ENCODE results near the gene RALGAPB.

The RALGAPB gene

DNA sequence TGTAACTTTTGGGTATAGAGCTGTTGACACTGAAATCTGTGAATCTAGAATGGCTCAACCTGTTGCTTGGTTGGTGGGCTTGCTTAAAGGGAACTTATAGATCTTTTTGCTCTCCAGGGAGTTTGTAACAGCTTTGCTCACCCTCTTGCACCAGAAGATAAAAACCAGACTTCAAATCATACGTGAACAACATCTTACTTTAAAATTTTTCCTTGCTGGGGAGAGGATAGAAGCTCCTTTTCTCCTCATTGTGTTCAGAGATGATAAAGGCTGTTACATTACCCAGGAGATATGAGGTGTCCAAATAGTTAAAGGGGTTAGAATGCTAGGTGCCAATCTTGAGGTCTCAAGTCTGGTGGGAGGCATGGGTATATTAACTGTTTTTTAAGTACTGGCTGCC, 46.8 kb downstream of the RALGAPB start:
- no peak overlapping the region for H3K27ac ChIP-seq (ENCODE audit: low read depth, low read length)
- peaks cover 34% of the 10 kb centered on the region; the same call in 1 of the 2 replicates for H3K36me3 ChIP-seq (ENCODE audit: low read length)
- H3K27me3 ChIP-seq (ENCODE audit: low read length), result no peaks in the 10 kb centered on the region
- H3K9ac ChIP-seq (ENCODE audit: low read length), result no peak overlapping the region
- H3F3A ChIP-seq (ENCODE audit: insufficient read depth), result no peaks in the 10 kb centered on the region
- no peaks in the 10 kb centered on the region for H3K9me2 ChIP-seq (replicated peaks; ENCODE audit: insufficient read depth, low read length)
- H3K4me3 ChIP-seq (ENCODE audit: insufficient read depth, low read length, poor library complexity, severe bottlenecking), result no peak overlapping the region
- TF ChIP-seq EZH2phosphoT487 (conservative IDR thresholded peaks at IDR 0.05; ENCODE audit: low read length), result no peak
- TF ChIP-seq, protein P1, sequence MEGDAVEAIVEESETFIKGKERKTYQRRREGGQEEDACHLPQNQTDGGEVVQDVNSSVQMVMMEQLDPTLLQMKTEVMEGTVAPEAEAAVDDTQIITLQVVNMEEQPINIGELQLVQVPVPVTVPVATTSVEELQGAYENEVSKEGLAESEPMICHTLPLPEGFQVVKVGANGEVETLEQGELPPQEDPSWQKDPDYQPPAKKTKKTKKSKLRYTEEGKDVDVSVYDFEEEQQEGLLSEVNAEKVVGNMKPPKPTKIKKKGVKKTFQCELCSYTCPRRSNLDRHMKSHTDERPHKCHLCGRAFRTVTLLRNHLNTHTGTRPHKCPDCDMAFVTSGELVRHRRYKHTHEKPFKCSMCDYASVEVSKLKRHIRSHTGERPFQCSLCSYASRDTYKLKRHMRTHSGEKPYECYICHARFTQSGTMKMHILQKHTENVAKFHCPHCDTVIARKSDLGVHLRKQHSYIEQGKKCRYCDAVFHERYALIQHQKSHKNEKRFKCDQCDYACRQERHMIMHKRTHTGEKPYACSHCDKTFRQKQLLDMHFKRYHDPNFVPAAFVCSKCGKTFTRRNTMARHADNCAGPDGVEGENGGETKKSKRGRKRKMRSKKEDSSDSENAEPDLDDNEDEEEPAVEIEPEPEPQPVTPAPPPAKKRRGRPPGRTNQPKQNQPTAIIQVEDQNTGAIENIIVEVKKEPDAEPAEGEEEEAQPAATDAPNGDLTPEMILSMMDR (IDR thresholded peaks at IDR 0.05; ENCODE audit: insufficient read depth, low read length, poor library complexity, severe bottlenecking), result no peak
- no peak overlapping the region for H3K4me2 ChIP-seq (ENCODE audit: low read depth, low read length, poor library complexity, severe bottlenecking)
- H2AFZ ChIP-seq (ENCODE audit: low read depth, low read length, severe bottlenecking), result no peak overlapping the region
- H3K9me3 ChIP-seq (ENCODE audit: insufficient read depth, low read length), result no peaks in the 10 kb centered on the region
- H4K20me1 ChIP-seq (ENCODE audit: low read depth, low read length), result no peaks in the 10 kb centered on the region
- no peaks in the 10 kb centered on the region for H3K79me2 ChIP-seq (ENCODE audit: insufficient read depth, low read length)

DNA sequence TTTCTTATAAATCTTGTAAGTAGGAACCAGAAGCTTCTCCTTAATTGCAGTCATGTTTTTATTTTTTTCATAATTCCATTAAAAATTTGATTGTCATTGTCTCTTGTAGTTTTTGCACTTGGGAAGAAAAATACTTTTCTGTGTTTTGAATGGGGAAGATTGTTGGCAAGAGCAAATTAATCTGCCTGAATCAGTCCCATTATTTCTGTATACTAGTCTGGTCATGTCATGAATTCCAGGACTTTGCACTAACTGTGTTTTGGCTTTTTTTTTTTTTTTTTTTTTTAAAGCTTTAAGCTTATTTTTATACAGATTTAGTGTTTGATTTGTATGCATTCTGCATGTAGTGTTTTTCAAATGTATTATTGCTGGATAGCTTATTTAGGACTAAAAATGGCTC, 47.6 kb downstream of the RALGAPB start:
- Histone ChIP-seq H3K36me3 (ENCODE audit: low read length) (peaks cover 37% of the 10 kb centered on the region; the same call in 1 of the 2 replicates), H3K27ac (ENCODE audit: low read depth, low read length) (no peak overlapping the region), H3F3A (ENCODE audit: insufficient read depth) (no peaks in the 10 kb centered on the region), H3K79me2 (ENCODE audit: insufficient read depth, low read length) (no peaks in the 10 kb centered on the region), H3K4me2 (ENCODE audit: low read depth, low read length, poor library complexity, severe bottlenecking) (no peak overlapping the region), H3K4me3 (ENCODE audit: insufficient read depth, low read length, poor library complexity, severe bottlenecking) (no peak overlapping the region), H3K27me3 (ENCODE audit: low read length) (no peaks in the 10 kb centered on the region), H3K9ac (ENCODE audit: low read length) (no peak overlapping the region), H2AFZ (ENCODE audit: low read depth, low read length, severe bottlenecking) (no peak overlapping the region), H3K9me2 (replicated peaks; ENCODE audit: insufficient read depth, low read length) (no peaks in the 10 kb centered on the region), H3K9me3 (ENCODE audit: insufficient read depth, low read length) (no peaks in the 10 kb centered on the region), H4K20me1 (ENCODE audit: low read depth, low read length) (no peaks in the 10 kb centered on the region)
- no peak for TF ChIP-seq EZH2phosphoT487 (conservative IDR thresholded peaks at IDR 0.05; ENCODE audit: low read length)
- TF ChIP-seq, protein P1 (IDR thresholded peaks at IDR 0.05; ENCODE audit: insufficient read depth, low read length, poor library complexity, severe bottlenecking), result no peak

DNA sequence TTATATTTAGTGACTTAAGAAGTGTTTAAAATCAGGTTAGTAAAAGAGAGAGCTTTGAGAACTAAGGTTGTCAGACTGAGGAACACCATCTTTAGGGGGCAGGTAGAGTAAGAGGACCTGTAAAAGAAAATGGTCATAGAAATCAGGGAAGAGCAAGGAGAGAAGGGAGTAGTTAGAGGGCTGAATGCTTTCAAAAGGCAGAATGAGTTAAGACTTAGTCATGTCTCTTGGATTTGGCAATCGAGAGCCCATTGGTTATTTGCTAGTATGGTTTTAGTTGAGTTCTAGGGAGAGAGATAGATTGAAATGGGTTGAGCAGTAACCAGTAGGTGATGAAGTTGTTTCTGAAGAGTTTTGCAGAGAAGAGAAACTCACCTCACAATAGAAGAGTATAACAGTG, 51.1 kb downstream of the RALGAPB start:
- no peaks in the 10 kb centered on the region for H3F3A ChIP-seq (ENCODE audit: insufficient read depth)
- peaks cover 28% of the 10 kb centered on the region; the same call in 1 of the 2 replicates for H3K36me3 ChIP-seq (ENCODE audit: low read length)
- no peaks in the 10 kb centered on the region for H3K27me3 ChIP-seq (ENCODE audit: low read length)
- no peaks in the 10 kb centered on the region for H3K9me2 ChIP-seq (replicated peaks; ENCODE audit: insufficient read depth, low read length)
- H2AFZ ChIP-seq (ENCODE audit: low read depth, low read length, severe bottlenecking), result no peak overlapping the region
- H3K9me3 ChIP-seq (ENCODE audit: insufficient read depth, low read length), result no peaks in the 10 kb centered on the region
- H3K9ac ChIP-seq (ENCODE audit: low read length), result no peak overlapping the region
- H3K27ac ChIP-seq (ENCODE audit: low read depth, low read length), result no peak overlapping the region
- no peaks in the 10 kb centered on the region for H4K20me1 ChIP-seq (ENCODE audit: low read depth, low read length)
- TF ChIP-seq, protein P1 (IDR thresholded peaks at IDR 0.05; ENCODE audit: insufficient read depth, low read length, poor library complexity, severe bottlenecking), result no peak
- no peak overlapping the region for H3K4me2 ChIP-seq (ENCODE audit: low read depth, low read length, poor library complexity, severe bottlenecking)
- no peak overlapping the region for H3K4me3 ChIP-seq (ENCODE audit: insufficient read depth, low read length, poor library complexity, severe bottlenecking)
- no peaks in the 10 kb centered on the region for H3K79me2 ChIP-seq (ENCODE audit: insufficient read depth, low read length)
